ENCODE results near the gene GNA14.
"Not testable (repeated sequence)": the region's sequence is repeated elsewhere in the genome, so short reads cannot be mapped to it uniquely, and the experiment has no call there.

The GNA14 gene

GRCh38 chr9:77588271-77588937 lies 59.7 kb downstream of the GNA14 start:
- peak; percentile 75 for DNase-seq (ENCODE audit: low read depth)

- no peak for DNase-seq (ENCODE audit: low read depth)
Observed at GRCh38 chr9:77587851-77588250, 60.3 kb downstream of the GNA14 start.

GRCh38 chr9:77587042-77587441 lies 61.1 kb downstream of the GNA14 start:
- DNase-seq (ENCODE audit: low read depth), result no peak

GRCh38 chr9:77586591-77586990 lies 61.5 kb downstream of the GNA14 start:
- no peak for DNase-seq (ENCODE audit: low read depth)

- no peak for DNase-seq (ENCODE audit: low read depth)
Observed at GRCh38 chr9:77585335-77585786, 62.8 kb downstream of the GNA14 start.

GRCh38 chr9:77584927-77585326 lies 63.2 kb downstream of the GNA14 start:
- DNase-seq (ENCODE audit: low read depth), result not testable (repeated sequence)

GRCh38 chr9:77582961-77583576 lies 65.1 kb downstream of the GNA14 start:
- no peak for DNase-seq (ENCODE audit: low read depth)

GRCh38 chr9:77582525-77582924 lies 65.6 kb downstream of the GNA14 start:
- no peak for DNase-seq (ENCODE audit: low read depth)

GRCh38 chr9:77575785-77576184 lies 72.3 kb downstream of the GNA14 start:
- DNase-seq (ENCODE audit: low read depth), result no peak

GRCh38 chr9:77569335-77569734 lies 78.8 kb downstream of the GNA14 start:
- no peak for DNase-seq (ENCODE audit: low read depth)

- no peak for DNase-seq (ENCODE audit: low read depth)
Observed at GRCh38 chr9:77563174-77563573, 84.9 kb downstream of the GNA14 start.

GRCh38 chr9:77562019-77562748 lies 85.9 kb downstream of the GNA14 start:
- no peak for DNase-seq (ENCODE audit: low read depth)

GRCh38 chr9:77561331-77562018 lies 86.6 kb downstream of the GNA14 start:
- no peak for DNase-seq (ENCODE audit: low read depth)

- DNase-seq (ENCODE audit: low read depth), result peak; percentile 16
Observed at GRCh38 chr9:77556396-77556795, 91.7 kb downstream of the GNA14 start.

- no peak for DNase-seq (ENCODE audit: low read depth)
Observed at GRCh38 chr9:77554586-77555105, 93.5 kb downstream of the GNA14 start.

GRCh38 chr9:77547106-77547730 lies 100.9 kb downstream of the GNA14 start:
- no peak for DNase-seq (ENCODE audit: low read depth)

- peak; percentile 31 for DNase-seq (ENCODE audit: low read depth)
Observed at GRCh38 chr9:77546376-77546950, 101.7 kb downstream of the GNA14 start.

- peak; percentile 48 for DNase-seq (ENCODE audit: low read depth)
Observed at GRCh38 chr9:77544546-77544945, 103.6 kb downstream of the GNA14 start.

- DNase-seq (ENCODE audit: low read depth), result no peak
Observed at GRCh38 chr9:77543131-77543822, 104.8 kb downstream of the GNA14 start.

GRCh38 chr9:77541600-77541999 lies 106.5 kb downstream of the GNA14 start:
- DNase-seq (ENCODE audit: low read depth), result no peak

- DNase-seq (ENCODE audit: low read depth), result no peak
Observed at GRCh38 chr9:77541055-77541454, 107.1 kb downstream of the GNA14 start.

Measured in iris pigment epithelial cell (primary cell).